Fibroblast of skin of abdomen (primary cell): Measurements from ENCODE around the gene ZNF398.

Experiments used
- DNase-seq: peaks from one replicate; pipeline ENCODE4 v3.0.0-alpha.2; 2013

ZNF398 gene

DNA sequence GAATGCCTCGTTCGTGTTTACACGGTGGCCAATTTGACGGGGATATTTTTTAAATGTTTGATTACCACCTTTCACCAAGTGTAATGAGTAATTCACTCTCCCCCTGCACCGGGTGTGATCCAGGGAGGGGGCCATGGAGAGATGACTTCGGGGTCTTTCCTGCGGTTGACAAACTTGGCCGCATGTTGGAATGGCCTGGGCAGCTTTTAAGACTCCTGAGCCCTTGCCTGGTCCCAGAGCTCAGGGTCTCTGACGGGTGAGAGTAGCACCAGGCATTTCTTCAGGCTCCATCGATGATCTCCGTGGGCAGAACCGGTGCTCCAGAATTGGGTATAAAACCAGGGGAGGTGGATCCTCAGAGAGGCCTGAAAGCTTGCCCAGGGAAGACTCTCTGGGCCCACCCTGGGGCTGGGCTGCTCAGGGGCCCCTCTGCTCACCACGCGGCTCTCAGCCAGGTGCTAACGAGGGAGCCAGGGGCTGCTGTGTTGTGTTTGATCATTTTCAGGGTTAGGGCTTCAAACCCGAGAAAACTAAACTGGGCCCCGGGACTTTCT is 49.0 kb downstream of the ZNF398 start:
- peak; percentile 4 for DNase-seq

DNA sequence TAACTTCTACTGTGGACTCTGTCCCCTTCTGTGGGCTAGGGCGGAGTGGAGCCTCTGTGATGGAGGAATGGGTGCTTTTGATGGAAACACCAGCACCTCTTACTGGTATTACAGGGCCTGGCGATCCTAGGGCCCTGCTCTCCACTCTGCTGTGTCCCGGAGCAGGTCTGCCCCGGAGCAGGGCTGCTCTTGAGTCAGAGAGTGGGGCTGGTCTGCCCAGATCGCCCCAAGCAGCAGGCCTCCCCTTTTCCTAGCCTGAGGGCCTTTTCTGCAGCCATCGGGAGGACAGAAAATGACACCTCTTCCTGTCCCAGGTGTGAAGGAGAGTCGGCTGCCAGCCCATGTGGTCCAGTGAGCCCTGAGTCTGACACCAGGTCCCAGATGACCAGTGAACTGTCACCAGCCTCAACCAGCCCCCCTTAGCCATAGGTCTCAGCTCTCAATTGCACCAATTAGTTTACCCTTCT is 49.5 kb downstream of the ZNF398 start:
- DNase-seq, result peak; percentile 10

DNA sequence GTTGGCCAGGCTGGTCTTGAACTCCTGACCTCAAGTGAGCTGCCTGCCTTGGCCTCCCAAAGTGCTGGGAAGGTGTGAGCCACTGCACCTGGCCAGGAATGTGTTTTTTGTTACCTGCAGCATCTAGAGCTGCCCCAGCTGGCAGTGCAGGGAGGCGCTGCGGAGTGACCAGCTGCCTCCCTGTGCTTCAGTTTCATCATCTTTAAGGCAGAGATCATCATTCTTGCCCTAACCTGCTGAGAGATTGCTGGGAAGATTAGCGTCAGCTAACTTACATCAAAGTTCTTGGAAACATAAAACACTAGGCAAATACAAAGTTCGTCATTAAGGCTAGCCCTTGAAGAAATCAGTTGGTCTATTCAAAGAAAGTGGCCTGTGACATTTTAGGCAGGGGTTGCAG is 50.4 kb downstream of the ZNF398 start:
- DNase-seq, result no peak

DNA sequence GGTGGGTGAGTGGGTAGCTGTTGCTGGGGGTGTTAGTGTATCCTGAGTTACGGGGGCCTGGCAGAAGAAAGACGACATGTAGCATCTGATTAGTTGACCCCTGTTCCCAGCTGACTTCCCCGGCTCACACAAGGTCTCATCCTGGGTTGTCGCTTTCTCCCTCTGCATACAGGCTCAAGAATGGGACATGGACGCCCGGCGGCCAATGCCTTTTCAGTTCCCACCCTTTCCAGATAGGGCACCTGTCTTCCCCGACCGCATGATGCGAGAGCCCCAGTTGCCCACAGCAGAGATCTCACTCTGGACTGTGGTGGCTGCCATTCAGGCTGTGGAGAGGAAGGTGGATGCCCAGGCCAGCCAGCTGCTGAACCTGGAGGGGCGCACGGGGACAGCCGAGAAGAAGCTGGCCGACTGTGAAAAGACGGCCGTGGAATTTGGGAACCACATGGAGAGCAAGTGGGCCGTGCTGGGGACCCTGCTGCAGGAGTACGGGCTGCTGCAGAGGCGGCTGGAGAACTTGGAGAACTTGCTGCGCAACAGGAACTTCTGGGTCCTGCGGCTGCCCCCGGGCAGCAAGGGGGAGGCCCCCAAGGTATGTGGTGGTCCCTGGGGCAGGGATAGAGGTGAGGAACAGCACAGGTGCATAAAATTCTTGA is 51.0 kb downstream of the ZNF398 start:
- no peak for DNase-seq

DNA sequence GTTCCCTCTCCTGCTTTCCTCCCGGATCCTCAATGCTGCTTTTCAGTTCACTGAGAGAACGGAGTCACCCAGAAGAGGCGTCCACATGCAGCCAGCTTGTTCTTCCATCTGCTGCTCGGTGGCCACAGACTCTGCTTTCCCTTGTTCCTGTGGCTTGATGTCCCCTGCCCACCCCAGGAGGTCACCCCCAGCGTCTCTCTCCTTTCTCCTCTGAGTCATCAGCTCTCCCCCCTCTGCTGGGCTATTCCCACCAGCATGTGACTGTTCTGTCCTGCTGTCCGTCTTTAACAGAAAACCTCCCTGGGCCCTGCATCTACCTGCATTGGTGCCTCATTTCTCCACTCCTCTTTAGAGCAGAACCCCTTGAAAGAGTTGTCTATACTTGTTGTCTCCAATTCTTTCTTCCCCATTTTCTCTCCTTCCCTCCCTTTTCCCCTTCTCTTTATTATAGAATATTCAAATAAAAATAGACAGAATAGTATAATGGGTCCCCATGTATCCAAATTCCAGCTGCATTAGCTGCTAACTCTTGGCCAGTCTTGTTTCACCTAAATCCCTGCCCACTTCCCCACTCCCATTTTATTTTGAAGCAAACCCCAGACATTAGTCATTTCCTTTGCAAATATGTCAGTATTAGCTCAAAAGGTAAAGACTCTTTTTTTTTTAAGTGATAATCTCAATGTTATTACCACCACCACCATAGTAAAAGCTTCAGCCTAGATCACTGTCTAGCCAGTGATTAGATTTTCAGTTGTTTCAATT is 52.2 kb downstream of the ZNF398 start:
- DNase-seq, result no peak

DNA sequence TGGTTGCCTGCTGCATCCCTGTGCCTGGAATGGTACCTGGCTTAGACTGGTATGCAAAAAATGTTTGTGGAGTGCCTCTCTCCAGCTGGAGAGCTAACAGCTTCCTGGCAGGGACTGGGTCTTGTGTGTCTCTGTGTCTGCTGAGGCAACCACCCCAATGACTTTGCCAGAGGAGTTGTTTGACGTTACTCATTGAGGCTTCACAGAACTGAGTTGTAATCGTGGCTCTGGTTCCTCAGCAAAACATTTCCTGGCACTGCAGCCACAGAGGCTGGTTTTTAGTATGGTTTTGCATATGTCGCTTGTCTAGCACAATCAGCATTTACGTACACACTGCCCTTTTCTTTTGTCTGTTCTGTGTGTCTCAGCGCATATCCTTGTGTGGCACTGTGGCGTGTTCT is 55.6 kb downstream of the ZNF398 start:
- DNase-seq, result no peak

DNA sequence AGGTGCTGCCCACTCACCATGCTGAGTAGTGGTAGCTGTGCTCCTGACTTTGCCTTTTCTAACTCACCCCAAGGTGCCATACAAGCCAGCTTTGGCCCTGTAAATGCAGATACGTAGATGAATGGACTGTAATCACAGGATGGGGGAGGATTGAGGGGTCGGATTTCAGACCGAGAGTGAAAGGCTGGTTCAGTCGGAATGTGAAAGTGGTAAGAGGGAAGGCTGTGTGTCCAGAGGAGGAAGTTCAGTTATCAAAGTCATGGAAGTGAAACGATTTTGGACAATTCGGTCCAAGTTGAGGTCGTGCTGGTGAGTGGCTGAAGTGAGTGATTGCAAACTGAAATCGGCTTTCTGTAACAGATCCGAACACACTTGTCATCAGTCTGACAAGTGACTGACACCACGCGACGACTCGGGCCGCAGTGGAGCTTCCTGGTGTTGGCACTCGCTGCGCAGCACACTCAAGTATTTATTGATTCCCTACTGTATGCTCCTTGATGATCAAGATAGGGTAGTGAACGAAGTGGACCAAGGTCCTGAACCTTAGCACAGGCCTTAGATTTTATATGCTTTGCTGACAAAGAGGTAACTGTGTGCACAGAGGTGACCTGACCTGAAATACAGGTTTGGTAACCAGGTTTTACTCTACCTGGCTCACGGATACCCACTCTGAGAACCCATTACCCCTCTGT is 58.6 kb downstream of the ZNF398 start:
- DNase-seq, result no peak

DNA sequence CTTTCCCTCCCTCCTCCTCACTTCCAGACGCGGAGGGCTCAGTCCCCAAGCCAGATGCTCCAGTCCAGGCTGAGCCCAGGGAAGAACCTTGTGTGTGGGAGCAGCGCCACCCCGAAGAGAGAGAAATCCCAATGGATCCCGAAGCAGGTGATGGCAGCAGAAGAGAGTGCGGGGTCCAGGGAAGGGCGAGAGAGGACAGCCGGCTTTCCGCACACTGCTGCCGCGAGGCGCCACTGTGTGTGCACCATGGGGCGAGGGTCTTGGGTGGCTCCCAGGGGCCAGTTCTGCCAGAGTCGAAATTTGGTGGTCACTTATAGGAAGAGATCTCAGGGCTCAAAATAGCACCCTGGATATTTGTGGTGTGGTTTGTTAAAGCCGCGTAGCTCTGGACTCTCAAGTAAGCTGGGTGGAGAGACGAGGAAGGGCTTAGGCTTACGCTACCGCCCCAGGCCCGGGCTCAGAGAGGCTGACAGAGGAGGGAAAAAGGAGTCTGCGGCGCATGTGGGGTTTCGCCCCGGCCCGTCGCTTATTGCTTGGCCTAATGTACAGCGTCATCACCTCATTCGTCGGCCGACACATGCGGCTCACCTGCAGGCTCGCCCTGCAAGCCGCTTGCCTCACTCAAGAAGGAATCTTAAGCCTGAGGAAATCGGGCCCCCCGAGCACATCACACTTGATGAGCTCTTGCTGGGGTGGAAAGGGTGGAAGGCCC is 60.2 kb downstream of the ZNF398 start:
- no peak for DNase-seq

DNA sequence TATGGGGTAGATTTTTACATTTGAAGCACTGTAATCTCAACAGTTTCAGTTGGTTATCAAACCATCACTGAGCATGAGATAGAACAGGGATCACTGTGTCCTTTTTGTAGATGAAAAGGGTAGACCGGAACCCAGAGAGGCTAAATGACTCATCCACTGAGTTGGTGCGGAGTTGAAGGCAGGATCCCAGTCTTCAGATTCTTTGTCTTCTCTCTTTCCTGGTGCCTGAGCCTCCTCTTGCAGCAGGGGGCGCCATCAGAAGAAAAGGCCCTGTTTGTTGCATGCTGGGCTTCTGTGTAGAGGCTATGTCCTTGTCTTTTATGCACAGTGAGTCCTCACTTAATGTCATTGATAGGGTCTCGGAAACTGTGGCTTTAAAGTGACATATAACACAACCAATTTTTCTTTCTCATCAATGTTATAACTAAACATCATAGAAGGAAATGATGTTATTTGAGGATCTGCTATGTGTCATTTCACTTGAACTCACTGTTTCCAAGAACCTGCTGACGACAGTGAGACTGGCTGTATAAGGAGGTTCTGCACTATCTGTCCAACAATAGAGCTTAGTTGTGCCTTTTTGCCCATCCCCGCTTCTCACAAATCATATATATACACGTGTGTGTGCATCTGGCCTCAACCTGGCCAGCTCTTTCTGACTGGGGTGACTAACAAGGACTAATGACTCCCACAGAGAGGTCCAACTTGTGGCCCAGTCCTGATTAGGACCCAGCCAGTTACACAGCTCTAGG is 62.4 kb downstream of the ZNF398 start:
- DNase-seq, result peak; percentile 27

DNA sequence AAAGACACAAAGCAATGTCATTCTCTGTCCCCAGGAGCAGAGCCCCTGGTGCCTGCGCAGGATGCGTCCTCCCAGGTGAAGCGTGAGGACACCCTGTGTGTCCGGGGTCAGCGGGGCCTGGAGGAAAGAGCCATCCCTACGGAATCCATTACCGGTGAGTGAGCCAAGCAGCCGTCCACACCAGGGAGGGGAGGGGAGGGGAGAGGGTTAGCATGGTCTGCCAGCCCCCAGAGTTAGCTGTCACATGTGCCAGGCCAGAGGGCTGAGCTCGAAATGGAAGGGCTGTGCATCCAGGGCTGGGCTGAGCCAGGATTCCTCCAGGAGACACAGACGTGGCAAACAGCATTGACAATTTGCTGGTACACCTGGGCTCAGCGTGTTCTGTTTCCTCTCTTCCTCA is 63.3 kb downstream of the ZNF398 start:
- no peak for DNase-seq

DNA sequence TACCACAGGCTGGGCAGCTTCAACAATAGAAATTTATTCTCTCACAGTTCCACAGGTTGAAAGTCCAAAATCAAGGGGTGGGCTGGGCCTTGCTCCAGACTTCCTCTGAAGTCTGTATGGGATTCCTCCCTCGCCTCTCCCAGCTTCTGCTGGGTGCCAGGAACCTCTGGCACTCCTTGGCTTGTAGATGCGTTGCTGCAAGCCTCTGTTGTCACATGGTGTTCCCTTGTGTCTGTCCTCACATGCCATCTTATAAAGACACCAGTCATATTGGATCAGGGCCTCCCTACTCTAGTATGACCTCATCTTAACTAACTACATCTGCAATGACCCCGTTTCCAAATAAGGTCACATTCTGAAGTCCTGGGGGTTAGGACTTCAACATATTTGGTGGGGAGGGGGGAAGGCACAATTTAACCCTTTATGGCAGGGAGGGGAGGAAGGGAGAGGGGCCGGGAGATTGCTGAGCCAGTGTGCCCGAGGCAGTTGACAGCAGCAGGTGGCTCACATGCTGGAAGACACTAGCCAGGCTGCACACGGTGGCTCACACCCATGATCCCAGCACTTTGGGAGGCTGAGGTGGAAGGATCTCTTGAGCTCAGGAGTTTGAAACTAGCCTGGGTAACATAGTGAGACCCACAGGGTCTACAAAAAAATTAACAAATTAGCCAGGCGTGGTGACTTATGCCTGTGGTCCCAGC is 66.9 kb downstream of the ZNF398 start:
- DNase-seq, result no peak

DNA sequence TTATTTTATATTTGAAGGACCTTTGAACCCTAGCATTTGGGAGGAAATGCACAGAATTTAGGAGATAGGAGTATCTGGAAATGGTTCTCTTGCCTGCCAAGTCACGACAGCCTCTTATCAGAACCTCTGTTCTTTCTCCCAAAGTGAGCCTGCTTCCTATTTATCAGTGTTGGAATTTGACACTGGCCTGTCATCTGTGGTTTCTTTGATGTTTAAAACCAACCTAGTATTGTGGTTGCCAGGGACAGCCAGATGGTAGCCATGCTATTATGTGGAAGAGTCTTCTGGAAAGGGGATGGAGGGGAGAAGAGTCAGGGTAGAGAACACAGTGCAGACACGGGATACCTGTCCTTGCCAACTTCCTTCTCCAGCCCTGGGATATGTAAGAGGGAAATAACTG is 69.1 kb downstream of the ZNF398 start:
- no peak for DNase-seq

DNA sequence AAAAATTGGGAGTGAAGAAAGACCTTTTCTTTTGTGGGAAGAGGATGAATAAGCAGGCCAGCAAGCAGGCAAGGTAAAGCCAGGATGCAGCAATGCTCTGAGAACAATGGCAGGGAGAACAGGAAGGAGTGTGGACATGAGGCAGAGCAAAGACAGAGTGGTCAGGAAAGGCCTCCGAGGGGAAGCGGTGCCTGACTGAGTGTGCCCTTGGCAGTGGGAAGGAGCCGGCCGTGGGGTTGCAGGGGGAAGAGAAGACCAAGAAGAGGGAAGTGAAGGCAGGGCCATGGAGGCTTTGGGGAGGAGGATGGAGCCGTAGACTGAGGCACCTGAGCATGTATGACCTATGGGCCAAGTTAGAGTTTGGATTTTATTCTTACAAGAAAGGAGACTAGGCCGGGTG is 70.3 kb downstream of the ZNF398 start:
- DNase-seq, result no peak

DNA sequence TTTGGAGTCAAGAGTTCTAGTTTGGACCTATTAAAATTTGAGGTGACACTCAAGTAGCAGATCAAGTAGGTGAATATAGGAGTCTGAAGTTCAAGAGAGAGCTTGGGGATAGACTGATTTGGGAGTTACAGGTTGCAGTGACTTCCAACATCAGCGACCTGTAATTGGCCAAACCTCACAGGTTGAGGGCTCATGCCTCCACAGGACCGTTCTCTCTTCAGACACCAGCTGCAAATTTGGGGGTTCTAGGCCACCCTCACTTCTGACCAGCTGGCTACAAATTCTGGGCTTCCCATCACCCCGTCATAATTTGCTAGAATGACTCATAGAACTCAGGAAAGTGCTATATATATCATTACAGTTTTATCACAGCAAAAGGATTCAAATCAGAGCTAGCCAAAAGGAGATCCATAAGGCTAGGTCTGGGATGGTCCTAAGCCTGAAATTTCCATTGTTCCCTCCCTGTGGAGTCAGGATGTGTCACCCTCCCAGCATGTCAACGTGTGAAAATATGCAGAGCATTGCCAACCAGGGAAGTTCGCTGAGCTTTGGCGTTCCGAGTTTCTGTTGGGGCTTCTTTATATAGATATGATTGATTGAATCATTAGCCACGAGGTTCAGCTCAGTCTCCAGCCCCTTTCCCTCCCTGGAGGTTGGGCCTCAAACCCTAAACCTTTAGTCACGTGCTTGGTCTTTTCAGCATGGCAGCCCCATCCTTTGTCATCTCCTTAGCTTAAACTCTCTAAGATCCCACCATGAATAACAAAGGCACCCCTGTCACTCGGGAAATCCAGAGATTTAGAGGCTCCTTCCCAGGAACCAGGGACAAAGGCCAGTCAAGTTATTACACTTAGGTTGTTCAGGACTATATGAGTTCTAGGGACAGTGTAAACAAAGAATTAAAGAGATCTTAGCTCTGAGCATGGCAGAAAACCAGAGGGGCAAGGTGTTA is 71.5 kb downstream of the ZNF398 start:
- DNase-seq, result no peak

DNA sequence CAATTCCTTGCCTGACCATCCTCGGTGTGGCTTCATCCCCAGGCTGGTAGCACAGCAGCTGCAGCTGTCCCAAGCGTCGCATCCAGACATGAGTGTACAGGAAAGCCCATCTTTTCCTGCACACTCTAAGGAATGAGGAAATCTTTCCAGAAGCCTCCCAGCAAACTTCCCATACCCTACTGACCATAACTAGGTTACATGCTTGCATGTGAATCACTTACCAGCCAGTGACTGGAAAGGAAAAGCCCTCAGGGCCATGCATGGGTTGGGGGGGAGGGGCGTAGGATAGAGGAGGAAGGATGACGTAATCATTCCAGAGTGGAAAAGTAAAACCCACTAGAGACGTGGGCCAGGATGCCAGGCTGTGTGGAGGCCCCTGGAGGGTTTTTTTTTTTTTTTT is 73.3 kb downstream of the ZNF398 start:
- DNase-seq, result peak; percentile 52

DNA sequence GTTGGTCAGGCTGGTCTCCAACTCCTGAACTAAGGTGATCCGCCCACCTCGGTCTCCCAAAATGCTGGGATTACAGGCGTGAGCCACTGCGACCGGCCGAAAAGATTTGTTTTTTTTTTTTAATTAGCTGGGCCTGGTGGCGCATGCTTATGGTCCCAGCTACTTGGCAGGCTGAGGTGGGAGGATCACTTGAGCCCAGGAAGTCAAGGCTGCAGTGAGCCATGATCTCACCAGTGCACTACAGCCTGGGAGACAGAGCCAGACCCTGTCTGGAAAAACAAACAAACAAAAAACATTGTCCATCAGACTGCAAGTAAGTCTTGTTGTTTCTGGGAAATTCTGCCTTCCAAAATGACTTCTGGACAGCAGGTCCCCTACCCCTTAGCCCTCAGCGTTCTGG is 75.9 kb downstream of the ZNF398 start:
- no peak for DNase-seq

DNA sequence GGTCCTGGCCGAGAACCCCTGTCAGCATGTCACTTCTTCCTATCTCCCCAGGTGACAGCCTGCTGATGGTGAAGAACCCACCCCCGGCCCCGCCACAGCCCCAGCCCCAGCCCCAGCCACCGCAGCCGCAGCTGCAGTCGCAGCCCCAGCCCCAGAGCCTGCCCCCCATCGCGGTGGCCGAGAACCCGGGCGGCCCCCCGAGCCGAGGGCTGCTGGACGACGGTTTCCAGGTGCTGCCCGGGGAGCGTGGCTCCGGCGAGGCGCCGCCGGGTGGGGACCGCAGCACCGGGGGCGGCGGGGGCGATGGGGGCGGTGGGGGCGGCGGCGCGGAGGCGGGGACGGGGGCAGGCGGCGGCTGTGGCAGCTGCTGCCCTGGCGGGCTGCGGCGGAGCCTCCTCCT is 76.5 kb downstream of the ZNF398 start:
- DNase-seq, result no peak

DNA sequence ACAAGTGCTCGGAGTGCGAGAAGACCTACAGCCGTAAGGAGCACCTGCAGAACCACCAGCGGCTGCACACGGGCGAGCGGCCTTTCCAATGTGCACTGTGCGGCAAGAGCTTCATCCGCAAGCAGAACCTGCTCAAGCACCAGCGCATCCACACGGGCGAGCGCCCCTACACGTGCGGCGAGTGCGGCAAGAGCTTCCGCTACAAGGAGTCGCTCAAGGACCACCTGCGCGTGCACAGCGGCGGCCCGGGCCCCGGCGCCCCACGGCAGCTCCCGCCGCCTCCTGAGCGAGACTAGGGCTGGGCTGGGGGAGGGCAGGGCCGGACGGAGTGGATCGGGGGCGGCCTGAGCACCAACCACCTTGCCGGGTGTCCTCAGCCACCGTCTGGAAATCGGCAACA is 77.1 kb downstream of the ZNF398 start:
- no peak for DNase-seq

DNA sequence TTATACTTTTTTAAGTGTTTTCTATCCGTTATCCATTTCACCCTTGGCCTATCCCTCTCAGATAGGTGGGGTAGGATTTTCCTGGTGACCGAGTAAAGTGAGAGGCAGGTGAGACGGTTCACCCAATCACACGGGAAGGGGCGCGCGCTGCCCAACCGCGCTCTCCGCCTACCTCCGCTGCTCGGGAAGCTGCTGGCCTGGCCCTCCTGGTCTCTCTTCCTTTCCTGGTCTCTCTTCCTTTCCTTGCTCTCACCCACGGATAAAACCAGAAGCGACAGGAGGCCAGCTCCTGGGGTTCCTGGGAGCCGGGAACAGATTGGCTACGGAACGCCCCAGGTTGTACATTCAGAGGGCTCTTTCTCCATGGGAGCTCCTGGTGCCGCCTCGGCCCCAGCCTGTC is 77.9 kb downstream of the ZNF398 start:
- no peak for DNase-seq

DNA sequence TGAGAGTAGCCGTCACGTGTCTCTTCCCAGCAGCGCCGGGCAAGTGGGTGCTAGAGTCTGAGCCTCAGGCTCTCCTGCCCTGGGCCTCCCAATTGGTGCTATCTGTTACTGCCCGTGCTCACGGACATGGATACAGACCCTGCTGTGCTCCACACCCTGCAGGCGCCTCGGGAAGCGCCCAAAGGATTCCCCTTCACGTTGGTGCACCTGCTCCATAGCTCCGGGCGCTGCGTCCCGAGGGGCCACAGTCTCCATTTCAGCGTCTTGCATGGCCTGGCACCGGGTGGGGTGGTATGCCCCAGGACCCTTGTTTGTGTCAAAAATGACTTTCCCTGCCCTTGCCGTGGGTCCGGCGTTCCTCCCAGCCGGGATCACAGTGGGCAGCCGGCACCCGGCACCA is 78.4 kb downstream of the ZNF398 start:
- DNase-seq, result no peak
